HFFc6 (cell line): ENCODE measurements around the gene MFSD6L. TPM values are rescaled to one million over a fixed set of nuclear protein-coding genes. Genes with fewer than 3 reads are reported as not detected.

Source experiments
- DNase-seq: peaks from one replicate; pipeline ENCODE4 v3.0.0-alpha.2; 2018
- H3K27ac Mint-ChIP-seq: 2 replicates; pipeline ENCODE4 v1.8.0; 2020; ENCODE audit warnings: mild to moderate bottlenecking, mixed read lengths
- H3K27me3 Mint-ChIP-seq: 2 replicates; pipeline ENCODE4 v1.8.0; 2021; ENCODE audit warnings: mild to moderate bottlenecking, moderate library complexity, mixed read lengths; ENCODE audit not compliant: insufficient read depth
- H3K36me3 Mint-ChIP-seq: 2 replicates; pipeline ENCODE4 v1.8.0; 2021; ENCODE audit warnings: low read depth, mixed read lengths
- H3K4me1 Mint-ChIP-seq: 2 replicates; pipeline ENCODE4 v1.8.0; 2020; ENCODE audit warnings: low read depth, mixed read lengths
- H3K4me3 Mint-ChIP-seq: 2 replicates; pipeline ENCODE4 v1.8.0; 2020; ENCODE audit warnings: mild to moderate bottlenecking, moderate library complexity, mixed read lengths
- H3K9me3 Mint-ChIP-seq: 2 replicates; pipeline ENCODE4 v1.8.0; 2020; ENCODE audit warnings: mild to moderate bottlenecking, mixed read lengths
- total RNA-seq, 6 experiments: library from RNA; stranded (reverse); fragmentation: NEBNext Ultra II Directional; extraction: Animal tissue kit (Norgen Biotek cat#: 25700); gene quantifications; 2 replicates in 1 of 6; 3 replicates in 5 of 6; pipeline ENCODE4 v1.2.3, GENCODE V29; 2021
- TF ChIP-seq, protein P1 (sequence below): fragments of 200-600 bp; sonication (generic); IDR thresholded peaks from 2 replicates; pipeline ENCODE4 v1.5.0; 2021; ENCODE audit warnings: antibody characterized with exemption, mild to moderate bottlenecking

MFSD6L gene
- total RNA-seq, 6 experiments from 2014 or later, result not detected

DNA sequence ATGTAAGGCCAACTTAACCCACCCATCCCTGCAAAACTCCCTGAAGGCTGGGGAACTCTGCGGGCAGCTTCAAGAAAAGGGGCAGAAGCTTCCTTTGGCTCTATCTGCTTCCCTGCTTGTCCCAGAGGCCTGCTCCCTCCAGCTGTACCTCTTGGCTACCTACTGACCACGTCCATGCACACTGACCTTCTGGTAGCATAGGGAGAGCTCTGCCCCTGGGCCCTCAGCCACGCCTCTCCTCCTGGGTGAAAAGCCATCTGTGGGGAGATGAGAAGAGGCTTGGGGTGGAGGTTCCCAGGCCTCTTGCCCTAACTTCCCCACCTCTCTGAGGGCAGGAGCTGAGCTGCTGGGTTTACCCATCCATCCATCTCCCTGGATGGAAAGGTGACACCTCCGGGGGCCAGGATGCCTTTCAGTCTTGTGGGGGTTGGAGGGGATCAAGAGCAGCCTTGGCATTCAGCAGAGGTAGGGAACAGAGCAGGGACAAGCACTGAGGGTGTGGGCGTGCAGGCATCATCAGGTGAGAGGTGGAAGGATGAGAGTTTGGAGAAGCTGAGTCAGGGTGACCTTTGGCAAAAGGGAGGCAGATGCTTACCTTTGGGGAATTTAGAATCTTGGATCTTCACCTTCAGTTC, 23.4 kb upstream of the MFSD6L start:
- Mint-ChIP-seq H3K27ac (no peak overlapping the region), H3K36me3 (no peaks in the 10 kb centered on the region), H3K27me3 (peaks cover 1% of the 10 kb centered on the region; the same call in 1 of the 2 replicates), H3K4me1 (no peaks in the 10 kb centered on the region), H3K9me3 (peaks cover 43% of the 10 kb centered on the region), H3K4me3 (no peak overlapping the region)
- no peak for DNase-seq
- TF ChIP-seq, protein P1, sequence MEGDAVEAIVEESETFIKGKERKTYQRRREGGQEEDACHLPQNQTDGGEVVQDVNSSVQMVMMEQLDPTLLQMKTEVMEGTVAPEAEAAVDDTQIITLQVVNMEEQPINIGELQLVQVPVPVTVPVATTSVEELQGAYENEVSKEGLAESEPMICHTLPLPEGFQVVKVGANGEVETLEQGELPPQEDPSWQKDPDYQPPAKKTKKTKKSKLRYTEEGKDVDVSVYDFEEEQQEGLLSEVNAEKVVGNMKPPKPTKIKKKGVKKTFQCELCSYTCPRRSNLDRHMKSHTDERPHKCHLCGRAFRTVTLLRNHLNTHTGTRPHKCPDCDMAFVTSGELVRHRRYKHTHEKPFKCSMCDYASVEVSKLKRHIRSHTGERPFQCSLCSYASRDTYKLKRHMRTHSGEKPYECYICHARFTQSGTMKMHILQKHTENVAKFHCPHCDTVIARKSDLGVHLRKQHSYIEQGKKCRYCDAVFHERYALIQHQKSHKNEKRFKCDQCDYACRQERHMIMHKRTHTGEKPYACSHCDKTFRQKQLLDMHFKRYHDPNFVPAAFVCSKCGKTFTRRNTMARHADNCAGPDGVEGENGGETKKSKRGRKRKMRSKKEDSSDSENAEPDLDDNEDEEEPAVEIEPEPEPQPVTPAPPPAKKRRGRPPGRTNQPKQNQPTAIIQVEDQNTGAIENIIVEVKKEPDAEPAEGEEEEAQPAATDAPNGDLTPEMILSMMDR, result no peak

DNA sequence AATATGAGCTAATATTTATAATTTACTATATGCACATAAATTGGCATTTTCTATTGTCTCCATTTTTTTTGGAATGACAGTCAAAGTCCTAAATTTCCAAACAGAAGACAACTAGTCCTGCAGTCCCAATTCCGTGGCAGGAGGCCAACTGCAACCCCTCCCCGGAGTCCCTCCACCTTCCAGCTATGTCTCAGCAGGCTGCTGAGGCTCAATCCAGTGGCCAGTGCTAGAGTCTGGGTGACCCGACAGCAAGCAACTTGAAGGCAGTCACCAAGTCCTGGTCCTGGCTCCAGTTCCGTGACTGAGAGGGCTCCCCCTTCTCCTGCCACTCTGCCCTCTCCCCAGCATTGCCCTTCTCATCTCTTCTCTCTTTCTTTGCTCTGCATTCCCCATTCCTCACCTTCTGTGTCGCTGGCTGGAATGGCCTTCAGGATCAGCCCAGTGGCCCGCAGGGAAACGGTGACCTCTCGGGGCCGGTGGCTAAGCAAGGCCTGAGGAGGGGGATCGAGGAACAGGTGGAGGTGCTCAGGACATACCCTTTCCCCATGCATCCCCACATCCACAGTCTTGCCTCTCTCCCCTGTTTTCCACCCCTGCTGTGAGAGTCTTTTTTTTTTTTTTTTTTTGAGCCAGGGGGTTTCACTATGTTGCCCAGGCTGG, 22.4 kb upstream of the MFSD6L start:
- Mint-ChIP-seq H3K36me3 (no peaks in the 10 kb centered on the region), H3K4me1 (no peaks in the 10 kb centered on the region), H3K27me3 (peaks cover 1% of the 10 kb centered on the region; the same call in 1 of the 2 replicates), H3K4me3 (no peak overlapping the region), H3K9me3 (peaks cover 39% of the 10 kb centered on the region), H3K27ac (no peak overlapping the region)
- no peak for DNase-seq
- TF ChIP-seq, protein P1, result no peak

DNA sequence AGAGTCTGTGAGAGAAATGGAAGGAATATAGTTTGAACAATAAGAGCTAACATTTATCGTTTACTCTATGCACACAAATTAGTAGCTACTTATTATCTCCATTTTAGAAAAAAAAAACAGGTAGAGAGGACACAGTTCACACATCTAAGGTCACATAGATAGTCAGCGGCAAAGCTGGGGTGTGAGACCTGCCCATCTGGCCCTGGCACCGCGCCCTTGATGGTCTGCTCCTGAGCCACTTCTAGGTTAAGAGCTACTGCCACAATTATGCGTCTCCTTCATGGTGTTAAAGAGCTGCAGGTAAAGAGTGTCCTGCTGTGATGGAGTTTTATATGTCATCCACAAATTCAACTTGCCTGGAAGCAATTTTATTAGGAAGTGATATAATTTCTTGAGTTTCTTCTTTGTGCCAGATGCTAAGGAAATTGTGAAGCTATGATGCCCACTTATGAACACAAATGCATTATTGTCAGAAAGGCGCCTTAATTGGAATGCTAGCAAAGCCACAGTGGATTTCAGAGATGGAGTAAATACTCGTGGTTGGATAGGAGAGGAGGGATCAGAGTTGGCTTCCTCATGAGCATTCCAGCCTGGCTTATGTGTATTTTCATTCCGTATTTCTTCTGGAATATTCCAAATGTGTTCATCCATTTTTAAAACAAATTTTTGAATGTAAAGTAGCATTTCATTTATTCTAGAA, 21.3 kb upstream of the MFSD6L start:
- no peaks in the 10 kb centered on the region for H3K4me1 Mint-ChIP-seq
- H3K27ac Mint-ChIP-seq, result no peak overlapping the region
- no peaks in the 10 kb centered on the region for H3K36me3 Mint-ChIP-seq
- no peak overlapping the region for H3K4me3 Mint-ChIP-seq
- TF ChIP-seq, protein P1, result no peak
- DNase-seq, result no peak
- H3K27me3 Mint-ChIP-seq, result 0 out of 2 replicates have a peak, but pooled peaks cover 1% of the 10 kb centered on the region
- peaks cover 35% of the 10 kb centered on the region for H3K9me3 Mint-ChIP-seq

DNA sequence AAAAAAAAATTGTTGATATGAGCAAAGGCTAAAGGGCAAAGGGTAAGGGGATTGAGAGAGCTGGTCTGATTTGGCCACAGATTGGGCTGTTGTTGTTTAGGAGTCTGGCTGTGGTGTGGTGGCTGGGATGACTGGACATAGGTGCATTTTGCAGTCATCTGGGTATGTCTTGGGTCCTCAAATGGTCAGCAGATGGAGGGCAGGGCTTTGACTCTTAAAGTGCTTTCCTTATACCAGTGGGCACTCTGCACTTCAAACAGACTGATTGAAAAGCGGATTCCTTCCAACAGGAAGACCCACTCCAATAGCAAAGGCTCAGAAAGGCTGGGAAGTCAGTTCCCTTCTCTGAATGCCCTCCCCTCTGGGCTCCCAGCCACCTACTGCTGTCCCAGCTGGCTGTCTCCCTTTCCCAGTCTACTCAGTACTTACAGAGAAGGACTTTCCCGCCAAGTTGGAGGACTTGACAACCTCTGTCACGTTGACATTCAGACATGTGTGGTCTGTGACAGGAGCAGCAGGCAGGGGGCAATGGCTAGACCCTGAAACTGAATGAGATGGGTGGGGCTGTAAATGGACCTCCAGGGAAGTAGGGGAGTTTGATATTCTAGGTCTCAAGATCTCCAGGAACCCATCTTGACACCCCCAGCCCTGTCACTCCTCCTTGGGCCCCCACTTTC, 19.6 kb upstream of the MFSD6L start:
- no peak for DNase-seq
- Mint-ChIP-seq H3K36me3 (peaks cover under 1% of the 10 kb centered on the region; the same call in 1 of the 2 replicates), H3K4me3 (no peak overlapping the region), H3K4me1 (no peaks in the 10 kb centered on the region), H3K27me3 (0 out of 2 replicates have a peak, but pooled peaks cover 1% of the 10 kb centered on the region), H3K9me3 (peaks cover 26% of the 10 kb centered on the region), H3K27ac (no peak overlapping the region)
- TF ChIP-seq, protein P1, result no peak

DNA sequence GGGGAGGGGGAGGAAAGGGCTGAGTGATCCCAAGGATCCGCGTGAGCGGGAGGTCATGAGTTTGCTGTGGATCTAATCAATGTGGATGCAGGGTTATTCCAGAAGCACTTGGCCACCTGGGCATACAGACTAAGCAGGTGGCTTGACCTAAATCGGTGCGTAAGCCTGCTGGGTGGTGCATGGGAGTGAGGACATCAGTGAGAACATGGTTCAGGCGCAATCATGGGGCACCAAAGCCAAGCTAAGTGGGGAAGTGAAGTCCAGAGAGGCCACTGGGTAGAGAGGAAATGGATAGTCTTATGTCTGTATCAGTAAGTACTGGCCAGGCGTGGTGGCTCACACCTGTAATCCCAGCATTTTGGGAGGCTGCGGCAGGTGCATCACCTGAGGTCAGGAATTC, 18.9 kb upstream of the MFSD6L start:
- TF ChIP-seq, protein P1, result no peak
- H3K36me3 Mint-ChIP-seq, result peaks cover 5% of the 10 kb centered on the region; the same call in 1 of the 2 replicates
- no peaks in the 10 kb centered on the region for H3K4me1 Mint-ChIP-seq
- H3K27me3 Mint-ChIP-seq, result 0 out of 2 replicates have a peak, but pooled peaks cover 1% of the 10 kb centered on the region
- H3K27ac Mint-ChIP-seq, result no peak overlapping the region
- no peak overlapping the region for H3K4me3 Mint-ChIP-seq
- H3K9me3 Mint-ChIP-seq, result peaks cover 24% of the 10 kb centered on the region
- no peak for DNase-seq
